ENCODE measurements around the gene LUZP2.

DNA sequence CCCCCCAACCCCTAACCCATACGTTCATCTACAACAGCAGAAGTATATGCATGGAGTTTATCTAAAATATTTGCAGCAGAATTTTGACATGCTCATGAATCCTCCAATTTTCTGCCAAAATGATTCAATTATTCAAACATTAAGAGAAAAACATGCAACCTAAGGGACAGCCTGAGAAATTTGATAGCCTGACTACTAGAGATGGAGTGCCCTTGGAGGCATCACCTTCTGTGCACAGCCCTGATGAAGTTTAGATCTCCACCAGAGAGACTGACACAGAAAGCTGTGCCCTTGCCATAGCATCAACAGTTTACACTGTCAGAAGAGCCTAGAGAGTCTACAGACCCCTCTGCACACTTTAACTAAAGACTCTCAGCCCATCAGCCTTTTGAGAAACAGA is 217.7 kb downstream of the LUZP2 start:
- TF ChIP-seq, protein P1, sequence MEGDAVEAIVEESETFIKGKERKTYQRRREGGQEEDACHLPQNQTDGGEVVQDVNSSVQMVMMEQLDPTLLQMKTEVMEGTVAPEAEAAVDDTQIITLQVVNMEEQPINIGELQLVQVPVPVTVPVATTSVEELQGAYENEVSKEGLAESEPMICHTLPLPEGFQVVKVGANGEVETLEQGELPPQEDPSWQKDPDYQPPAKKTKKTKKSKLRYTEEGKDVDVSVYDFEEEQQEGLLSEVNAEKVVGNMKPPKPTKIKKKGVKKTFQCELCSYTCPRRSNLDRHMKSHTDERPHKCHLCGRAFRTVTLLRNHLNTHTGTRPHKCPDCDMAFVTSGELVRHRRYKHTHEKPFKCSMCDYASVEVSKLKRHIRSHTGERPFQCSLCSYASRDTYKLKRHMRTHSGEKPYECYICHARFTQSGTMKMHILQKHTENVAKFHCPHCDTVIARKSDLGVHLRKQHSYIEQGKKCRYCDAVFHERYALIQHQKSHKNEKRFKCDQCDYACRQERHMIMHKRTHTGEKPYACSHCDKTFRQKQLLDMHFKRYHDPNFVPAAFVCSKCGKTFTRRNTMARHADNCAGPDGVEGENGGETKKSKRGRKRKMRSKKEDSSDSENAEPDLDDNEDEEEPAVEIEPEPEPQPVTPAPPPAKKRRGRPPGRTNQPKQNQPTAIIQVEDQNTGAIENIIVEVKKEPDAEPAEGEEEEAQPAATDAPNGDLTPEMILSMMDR (IDR thresholded peaks at IDR 0.05), result no peak
- TF ChIP-seq POLR2A (IDR thresholded peaks at IDR 0.05; ENCODE audit: low read depth), result no peak
